AG08395 (cell line): ENCODE data around the gene MSANTD2.

Experiments used
- DNase-seq: peaks from one replicate; pipeline ENCODE4 v3.0.0; 2012; ENCODE audit warnings: mixed read lengths, low spot score

Gene MSANTD2

DNA sequence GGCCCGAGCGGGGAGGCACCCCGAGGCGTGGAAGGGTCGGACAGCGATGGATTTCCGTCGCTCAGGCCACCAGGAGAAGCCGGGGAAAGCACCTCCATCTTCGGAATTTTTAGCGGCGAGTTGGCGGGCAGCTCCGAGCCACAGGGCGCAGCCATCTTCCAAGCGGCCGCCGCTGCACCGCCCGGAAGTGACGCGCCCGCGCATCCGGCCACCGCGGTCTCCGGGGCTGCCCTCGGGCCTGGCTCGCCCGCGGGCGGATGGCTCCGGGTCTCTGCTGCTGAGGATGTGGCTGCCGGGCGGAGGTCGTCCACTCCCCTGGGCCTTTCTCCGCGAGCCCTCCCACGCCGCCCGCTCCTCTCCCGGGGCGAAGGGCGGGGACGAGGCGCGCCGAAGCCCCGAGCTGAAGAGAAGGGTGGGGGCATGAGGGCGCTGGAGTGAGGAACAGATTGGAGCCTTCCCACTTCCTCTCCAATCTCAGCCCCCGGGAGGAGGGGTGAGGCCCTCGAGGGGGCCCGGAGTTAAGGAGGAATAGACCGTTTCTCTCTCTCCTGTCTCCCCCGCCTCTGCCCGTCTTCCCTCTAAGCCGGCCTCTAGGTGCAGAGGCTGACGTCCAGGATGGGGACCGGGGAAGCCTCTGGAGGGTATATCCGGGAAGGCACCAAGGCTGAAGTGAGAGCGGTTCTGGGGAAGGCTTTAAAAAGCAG is at the start of gene MSANTD2:
TSS of gene MSANTD2 (minus strand) at position 181 of the 704 bp plus-strand sequence. CDS start at position 155, 26 bp downstream.
- DNase-seq: peak; percentile 78

DNA sequence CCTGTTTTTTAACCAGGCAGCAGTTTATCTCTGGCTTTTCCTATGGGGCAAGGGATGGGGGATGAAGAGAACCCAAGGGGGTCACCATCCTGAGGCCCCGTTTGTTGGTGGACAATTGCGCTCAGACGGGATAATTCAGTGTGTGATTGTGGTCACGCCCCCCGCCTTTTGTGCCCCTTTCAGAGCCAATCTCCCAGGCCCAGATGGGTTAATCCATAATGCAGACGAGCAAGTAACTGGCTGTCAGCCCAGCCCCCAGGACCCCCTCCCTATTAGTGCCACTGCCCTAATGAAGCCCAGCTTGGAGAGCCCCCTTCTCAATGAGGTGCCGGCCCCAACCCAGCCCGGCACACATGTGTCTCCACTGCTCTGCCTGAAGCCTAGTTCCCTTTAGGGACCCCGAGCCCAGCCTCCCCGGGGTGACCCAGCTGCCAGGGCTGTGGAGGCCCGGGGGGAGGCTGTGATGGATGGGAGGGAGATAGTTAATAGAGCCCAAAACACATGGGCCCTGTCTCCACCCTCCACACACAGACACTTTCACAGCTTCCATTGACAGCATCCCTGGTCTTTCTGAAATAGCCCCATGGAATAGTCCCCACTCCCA is 46.0 kb upstream of the MSANTD2 start:
- DNase-seq: no peak

DNA sequence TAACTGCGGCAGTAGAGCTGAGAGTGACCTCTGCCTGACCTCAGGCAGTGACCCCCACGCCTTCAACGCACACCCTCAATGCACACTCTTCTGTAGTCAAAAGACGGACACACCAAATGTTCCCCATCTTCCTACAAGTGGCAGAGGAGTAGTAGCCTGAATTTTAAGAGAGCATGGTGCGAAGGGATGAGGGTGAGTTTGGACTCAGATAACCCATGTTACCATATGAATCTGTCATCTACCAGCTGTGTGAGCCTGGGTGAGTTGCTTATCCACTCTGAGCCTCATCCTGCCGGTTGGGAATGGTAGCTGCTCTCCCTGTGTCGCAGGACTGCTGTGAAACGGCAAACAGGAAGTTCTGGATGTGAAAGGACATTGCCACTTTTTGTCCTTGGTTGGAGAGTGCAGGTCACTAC is 44.5 kb upstream of the MSANTD2 start:
- DNase-seq: no peak

DNA sequence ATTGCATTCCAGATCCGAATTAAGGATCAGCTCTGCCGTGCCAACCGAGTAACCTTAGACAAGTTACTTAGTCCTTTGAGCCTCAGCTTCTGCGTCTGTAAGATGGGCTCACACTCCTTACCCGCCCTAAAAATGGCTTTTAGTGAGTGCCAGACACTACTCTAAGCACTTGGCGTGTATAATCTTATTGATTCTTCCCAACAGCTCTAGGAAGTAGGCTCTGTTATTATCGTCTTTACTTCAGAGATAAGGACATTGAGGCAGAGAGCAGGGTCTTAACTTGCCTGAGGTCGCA is 43.4 kb upstream of the MSANTD2 start:
- no peak for DNase-seq

DNA sequence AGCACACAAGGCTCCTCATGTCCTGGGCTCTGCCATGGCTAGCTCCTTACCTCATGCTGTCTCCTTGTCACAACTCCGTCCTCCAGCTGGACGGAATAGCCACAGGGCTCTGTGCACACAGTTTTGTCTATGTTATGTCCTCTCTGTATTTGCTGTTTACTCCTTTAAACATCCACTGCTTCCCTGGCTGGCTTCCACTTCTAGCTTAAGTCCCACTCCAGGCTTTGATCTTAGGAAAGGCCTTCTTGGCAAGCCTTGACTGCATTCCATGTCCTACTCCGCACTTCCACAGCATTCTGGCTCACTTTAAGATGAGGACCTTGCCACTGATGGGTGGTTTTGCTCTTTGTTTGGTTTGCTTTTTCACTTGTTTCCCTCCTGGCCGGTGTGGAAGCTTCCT is 42.1 kb upstream of the MSANTD2 start:
- no peak for DNase-seq

DNA sequence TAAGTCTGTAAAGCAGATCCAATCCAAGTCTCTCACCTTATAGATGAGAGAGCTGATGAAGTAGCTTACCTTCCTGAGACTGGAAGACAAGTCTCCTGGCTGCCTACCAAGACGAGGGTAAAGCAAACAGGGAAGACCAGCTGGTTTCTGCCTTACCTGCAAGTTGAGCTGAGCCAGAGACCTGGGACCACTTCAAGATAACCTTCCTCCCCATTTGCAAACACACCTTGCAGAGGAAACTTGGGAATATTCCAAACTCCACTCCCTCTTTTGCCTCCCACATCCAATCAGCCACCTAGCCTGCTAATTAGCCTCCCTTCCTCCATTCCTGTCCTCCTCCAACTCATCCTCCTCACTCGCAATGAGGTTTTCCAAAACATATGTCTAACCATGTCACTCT is 41.6 kb upstream of the MSANTD2 start:
- DNase-seq: no peak

DNA sequence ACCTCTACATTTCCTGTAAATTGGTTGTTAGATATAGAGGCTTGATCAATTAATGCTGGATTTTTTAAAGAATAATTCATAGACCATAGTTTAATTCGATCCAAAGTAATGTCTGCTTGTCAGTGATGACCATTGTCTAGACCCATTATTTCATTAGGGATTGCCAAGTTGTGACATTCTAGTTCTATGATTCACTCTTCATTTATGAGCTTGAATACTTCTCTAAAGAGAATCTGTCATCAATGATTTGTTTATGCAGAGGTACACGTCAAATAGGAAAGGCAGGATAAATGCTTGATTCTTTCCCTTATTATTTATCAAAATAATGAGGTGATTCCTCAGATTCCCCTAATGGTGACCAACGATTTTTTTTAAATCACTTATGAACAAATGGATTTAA is 41.0 kb upstream of the MSANTD2 start:
- DNase-seq: no peak

DNA sequence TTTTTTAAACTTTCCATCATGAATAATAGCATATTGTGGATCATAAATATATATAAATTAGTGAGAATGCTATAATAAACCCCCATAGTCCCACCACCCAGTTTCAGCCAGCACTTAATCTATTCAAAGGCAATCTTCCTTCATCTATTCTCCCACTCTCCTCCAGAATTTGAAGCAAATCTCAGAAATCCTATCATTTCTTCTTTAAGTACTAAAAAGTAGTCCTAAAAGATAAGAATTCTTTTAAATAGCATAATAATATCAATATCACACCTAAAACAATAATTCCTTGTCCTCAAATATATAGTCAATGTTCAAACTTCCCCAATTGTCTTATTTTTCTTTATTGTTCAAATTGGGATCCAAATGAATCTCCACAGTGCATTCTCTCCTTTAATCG is 40.5 kb upstream of the MSANTD2 start:
- DNase-seq: no peak

DNA sequence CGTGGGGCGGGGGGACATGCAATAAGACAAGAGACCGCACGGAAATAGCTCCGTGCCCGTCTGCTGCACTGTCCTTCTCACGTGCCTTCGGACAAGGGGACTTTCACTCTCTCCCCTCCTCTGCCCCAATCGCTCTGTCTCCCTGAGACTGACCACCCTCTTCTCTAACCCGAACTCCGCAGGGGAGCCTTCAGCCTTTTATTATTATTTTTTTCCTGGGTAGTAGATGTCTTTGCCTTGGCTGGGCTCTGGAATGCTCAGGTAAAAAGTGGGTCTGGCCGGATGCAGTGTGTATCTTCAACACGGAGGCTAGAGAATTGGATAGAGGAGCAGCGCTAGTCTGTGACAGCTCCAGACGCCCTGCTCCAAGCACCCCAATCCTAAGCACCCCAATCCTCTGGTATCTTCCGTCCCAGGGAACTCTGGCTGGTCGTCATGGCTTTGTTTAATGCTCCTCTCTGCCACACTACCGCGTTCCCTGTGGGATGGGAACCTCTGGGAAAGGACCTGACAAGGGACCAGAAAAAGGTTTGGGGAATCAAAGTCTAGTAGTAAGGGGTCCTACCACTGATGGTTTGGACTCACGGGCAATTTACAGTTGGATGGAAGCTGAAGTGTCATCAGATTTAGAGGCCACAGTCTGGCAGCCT is 39.9 kb upstream of the MSANTD2 start:
- DNase-seq: no peak

DNA sequence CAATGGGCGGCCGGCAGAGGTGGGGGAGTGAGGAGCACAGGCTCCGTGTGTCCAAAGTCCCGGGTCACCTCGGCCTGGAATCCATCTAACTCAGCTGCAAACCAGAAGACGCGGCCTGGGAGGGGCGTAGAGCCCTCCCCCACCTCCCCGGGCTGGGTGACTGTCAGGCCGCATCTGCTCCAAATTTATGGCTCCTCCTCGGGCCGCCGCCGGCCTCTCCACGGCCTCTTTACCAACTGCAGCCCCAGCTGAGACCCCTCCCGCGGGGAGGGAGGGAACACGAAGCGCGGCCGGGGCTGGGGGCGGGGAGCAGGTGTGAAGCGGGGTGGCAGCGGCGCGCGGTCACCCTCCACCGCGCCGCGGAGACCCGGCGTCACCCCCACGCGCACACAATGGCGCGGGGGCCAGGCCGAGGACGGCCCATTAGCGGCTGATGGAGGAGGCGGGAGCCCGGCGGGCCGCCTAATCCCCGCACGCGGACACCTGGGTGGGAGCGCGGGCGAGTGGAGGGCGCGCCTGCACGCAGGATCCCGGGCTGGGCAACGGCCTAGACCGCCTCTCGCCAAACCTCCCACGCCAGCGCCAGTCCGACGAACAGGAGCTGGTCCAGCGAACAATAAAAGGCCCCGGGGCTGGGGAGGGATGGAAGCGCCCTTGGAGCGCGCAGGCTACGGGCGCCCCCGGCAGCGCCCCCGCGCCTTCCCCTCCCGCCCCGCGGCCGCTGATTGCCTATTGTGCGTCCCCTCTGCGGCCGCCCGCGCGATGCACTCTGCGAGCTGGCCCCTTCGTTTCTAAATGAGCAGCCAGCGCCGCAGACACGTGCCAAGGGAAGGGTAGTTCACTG is 39.1 kb upstream of the MSANTD2 start:
- DNase-seq: no peak

DNA sequence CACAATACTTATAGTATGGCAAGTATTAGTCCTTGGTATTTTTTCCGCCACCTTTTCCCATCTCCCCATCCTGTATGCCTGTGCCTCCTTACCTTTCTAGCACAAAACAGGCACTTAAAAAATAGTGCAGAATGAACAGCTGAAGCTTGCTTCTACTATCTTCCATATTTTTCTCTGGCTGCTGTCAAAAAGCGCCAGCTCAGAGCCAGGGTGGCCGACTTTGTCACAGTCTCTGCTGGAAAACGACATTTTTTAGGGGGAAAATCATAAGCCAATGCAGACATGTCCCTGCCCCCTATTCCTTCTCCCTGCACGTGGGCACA is 38.6 kb upstream of the MSANTD2 start:
- no peak for DNase-seq

DNA sequence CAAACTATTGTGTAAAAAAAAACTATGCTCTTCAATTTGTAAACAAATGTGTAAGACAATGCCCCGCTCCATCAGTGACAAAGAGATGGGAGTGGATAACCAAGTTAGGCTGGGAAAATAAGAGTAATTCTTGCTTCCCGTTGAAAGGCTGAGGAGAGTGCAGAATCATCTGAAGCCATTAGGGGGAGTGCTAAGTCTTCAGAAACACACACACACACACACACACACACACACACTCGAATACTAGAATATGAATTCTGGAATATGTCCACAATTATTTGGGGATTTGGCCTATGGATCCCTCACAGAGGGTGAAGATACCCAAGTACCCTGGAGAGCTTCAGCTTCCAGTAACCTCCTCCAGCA is 37.3 kb upstream of the MSANTD2 start:
- peak; percentile 69 for DNase-seq

DNA sequence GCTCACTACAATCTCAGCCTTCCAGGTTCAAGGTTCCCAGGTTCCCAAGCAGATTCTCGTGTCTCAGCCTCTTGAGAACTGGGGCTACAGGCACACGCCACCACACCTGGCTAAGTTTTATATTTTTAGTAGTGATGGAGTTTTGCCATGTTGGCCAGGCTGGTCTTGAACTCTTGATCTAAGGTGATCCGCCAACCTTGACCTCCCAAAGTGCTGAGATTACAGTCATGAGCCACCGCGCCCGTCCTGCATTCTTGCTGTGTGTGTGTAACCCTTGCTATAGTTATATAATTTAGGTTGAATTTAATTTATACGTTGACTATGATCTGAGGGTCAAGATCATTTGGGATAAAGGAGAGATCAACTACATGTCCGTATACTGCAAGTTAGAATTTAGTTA is 35.7 kb upstream of the MSANTD2 start:
- no peak for DNase-seq

DNA sequence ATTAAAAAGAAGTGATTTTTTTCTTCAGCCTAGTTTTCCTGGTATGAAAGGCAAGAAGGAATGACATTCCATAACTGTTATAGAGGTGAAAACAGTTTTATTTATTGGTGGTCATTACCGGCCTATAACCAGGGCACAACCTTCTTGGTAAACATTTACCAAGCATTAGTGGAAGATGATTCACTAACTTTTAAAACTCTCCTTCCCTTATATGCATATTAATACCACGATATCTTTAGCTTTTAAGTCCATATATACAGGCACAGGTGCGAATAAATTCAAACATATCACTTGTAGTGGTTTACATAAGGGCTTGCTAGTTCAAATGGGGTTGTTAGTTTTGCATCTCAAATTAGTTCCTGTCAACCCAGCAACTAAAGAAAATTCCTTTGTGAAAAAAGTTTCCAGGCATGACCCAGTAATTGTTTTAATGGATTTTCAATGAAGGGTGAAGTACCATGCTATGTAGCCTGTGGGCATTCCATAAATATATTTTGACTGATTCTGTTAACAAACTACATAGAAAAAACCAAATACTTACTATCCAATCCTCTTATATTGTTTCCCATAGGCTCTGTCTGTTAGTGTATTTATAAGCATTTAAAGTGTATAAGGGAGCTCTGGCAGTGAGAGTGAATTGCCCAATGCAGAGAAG is 34.4 kb upstream of the MSANTD2 start:
- DNase-seq: no peak

DNA sequence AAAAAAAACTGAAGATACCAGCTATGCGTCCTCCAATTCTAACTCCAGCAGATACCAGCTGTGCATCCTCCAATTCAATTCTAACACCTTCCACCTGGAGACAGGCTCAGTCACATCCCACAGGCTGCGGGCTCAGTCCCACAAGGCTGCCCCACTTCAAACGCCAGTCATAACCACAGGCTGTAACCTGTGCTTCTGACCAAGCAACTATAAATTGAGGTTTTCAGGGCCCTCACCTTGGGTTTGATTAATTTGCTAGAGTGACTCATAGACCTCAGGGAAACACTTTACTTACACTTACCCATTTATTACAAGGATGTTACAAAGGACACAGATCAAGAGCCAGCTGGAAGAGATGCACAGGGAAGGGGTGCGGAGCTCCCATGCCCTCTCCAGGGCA is 32.4 kb upstream of the MSANTD2 start:
- DNase-seq: no peak

DNA sequence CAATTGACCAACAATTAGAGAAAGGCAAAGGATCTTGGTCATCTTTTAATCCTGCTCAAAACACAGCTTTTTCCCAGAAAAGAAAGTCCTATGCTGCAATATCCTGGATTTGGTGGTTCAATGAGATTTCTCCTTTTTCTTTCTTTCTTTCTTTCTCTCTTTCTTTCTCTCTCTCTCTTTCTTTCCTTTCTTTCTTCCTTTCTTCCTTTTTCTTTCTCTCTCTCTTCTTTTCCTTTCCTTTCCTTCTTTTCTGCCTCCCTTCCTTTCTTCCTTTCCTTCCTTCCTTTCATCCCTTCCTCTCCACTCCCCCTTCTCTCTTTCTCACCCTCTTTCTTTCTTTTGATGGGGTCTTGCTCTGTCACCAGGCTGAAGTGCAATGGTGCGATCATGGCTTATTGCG is 31.7 kb upstream of the MSANTD2 start:
- DNase-seq: no peak

DNA sequence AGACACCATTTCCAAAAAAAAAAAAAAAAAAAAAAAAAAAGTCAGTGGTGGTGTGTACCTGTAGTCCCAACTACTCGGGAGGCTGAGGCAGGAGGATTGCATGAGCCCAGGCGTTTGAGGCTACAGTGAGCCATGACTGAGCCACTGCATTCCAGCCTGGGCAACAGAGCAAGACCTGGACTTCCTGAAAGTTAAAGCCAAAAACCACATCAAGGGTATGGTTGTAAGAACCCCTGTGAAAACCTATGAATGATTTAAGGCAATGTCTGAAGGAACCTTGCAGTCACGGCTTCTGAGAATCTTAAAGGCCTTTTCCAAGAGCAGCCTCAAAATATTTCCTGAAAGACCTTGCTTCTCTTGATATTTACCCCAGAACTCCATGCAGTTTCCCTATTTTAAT is 30.5 kb upstream of the MSANTD2 start:
- DNase-seq: no peak

DNA sequence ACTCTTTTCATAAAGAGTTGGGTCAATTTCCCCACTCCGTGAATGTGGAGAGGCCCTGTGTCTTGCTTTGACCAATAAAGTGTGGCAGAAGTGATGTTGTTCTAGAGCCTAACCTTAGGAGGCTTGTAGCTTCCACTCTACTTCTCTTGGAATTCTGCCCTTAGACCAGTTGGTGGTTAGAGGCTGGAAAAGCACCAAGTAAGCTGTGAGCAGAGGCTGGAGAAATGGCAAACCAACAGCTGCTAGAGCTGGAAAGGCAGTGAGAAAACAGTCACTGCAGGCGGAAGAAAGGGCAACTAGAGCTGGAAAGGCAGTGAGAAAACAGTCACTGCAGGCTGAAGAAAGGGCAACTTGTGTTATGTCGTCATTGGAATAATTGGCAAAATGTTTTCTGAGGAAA is 29.8 kb upstream of the MSANTD2 start:
- DNase-seq: no peak

DNA sequence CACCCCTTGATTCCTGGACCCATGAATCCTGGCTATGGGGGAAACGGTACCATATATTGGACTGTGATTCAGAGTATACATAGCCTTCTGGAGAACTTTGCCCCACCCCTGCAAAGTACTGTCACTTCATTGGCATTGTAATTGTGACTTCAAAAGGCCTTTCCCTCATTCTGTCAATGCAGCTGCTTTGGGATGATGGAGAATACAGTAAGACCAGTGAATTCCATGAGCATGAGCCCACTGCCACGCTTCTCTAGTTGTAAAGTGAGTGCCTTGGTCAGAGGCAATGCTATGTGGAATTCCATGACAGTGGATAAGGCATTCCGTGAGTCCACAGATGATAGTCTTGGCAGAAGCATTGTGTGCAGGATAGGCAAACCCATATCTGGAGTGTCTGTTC is 25.7 kb upstream of the MSANTD2 start:
- DNase-seq: no peak

DNA sequence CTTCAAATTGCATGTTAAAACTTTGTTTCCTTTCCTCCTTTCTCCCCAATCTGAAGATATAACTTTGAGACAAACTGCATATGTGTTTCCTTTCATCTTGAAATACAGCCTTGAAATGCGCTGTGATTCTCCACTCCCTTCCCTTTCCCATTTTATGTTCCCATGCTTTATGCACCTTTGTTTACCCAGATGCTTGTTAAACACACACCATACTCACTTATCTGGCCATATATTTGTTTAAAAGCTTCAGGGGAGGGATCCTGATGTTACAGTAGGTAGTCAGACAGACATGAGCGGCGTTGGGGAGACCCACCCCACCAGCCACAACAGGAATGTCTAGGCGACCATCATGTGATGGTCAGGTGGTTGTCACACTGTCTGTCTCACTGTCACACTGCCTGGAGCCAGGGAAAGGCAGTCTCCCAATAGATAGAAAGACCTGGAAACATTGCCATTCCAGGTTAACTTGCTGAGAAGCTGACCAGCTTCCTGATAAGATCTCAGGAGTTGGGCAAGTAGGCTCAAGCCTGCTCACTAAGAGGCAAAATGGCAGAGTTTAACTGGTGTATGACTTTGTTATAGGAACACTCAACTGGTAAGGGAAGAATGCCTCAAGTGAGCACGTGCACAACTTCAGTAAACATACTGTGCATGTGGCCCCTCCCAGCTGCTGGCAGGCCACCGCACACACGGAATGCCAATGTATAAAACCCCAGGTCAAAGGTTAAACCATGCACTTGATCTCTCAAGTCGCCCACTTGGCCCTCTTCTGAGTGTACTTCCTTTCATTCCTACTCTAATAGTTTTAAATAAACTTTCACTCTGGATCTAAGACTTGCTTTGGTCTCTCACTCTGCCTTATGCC is 23.5 kb upstream of the MSANTD2 start:
- DNase-seq: no peak

DNA sequence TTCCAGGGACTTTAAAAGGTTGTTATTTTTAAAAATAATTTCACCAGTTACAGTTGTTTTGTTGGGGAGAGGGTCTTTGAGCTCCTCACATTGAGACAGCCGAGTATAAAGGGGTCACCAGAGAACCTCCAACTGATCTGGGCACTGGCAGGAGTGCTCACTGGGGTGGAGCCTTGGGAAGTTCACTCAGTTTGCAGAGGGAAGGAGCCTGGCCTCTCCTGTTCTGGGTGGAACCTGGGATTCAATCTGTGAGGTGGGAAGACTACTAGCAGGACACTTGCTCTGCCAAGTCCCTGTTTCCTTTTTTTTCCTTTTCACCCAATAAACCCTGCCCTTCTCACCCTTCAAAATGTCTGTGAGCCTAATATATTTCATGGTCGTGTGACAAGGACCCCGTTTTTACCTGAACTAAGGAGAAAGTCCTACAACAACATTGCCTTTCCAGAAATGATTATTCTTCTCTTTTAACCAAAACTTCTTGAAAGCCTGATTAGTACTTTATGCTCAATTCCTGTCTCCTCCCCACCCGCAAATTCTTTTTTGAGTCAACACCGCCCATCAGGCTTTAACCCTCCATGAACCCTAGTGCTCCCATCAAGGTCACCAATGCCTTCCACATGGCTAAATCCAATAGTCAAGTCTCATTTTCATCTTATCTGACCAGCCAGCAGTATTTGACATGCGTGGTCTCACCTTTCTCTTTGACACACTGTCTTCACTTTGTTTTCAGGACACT is 22.0 kb upstream of the MSANTD2 start:
- no peak for DNase-seq
